GM10847 (cell line): ENCODE data around the gene DNM3.

ENCODE experiments used
- POLR2A ChIP-seq: IDR thresholded peaks from 2 replicates; pipeline ENCODE4 v1.6.1; 2011; ENCODE audit not compliant: insufficient read length; ENCODE audit errors: extremely low read depth

The DNM3 gene

GRCh38 chr1:172460887-172461315, 619.6 kb downstream of the DNM3 start:
- TF ChIP-seq POLR2A, result no peak
